ENCODE data around the gene CTNNA2. TPM values are rescaled to one million over a fixed set of nuclear protein-coding genes. Genes with fewer than 3 reads are reported as not detected.

The CTNNA2 gene
- total RNA-seq, 1 donor from 2014 or later = not detected

DNA sequence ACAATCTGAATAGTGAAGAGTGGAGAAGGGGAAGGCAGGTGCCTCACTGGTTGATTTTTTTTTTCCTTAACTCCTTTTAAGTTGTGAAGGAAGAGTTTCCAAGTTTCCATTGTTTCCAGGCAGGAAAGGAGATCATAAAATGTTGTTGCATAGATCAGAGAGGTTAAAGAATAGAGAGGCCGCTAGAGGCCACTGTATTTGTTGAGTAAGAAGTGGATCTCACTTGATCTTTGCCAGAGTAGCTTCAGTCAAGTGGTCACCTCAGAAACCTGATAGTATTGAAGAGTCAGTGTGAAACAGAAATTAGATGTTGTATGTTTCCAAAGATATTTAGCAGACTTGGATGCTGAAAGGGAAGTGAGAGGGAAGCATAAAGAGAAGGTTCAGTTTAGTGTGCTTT, 17.6 kb downstream of the CTNNA2 start:
- H3K4me3 ChIP-seq = no peak overlapping the region
- no peaks in the 10 kb centered on the region for H3K4me1 ChIP-seq
- TF ChIP-seq, protein P1, sequence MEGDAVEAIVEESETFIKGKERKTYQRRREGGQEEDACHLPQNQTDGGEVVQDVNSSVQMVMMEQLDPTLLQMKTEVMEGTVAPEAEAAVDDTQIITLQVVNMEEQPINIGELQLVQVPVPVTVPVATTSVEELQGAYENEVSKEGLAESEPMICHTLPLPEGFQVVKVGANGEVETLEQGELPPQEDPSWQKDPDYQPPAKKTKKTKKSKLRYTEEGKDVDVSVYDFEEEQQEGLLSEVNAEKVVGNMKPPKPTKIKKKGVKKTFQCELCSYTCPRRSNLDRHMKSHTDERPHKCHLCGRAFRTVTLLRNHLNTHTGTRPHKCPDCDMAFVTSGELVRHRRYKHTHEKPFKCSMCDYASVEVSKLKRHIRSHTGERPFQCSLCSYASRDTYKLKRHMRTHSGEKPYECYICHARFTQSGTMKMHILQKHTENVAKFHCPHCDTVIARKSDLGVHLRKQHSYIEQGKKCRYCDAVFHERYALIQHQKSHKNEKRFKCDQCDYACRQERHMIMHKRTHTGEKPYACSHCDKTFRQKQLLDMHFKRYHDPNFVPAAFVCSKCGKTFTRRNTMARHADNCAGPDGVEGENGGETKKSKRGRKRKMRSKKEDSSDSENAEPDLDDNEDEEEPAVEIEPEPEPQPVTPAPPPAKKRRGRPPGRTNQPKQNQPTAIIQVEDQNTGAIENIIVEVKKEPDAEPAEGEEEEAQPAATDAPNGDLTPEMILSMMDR (IDR thresholded peaks at IDR 0.05) = no peak
- no peak overlapping the region for H3K27ac ChIP-seq
- H3K9me3 ChIP-seq = no peaks in the 10 kb centered on the region
- H3K27me3 ChIP-seq = no peaks in the 10 kb centered on the region
- no peaks in the 10 kb centered on the region for H3K36me3 ChIP-seq
- DNase-seq (no peak), ATAC-seq (no peak)
- intact Hi-C loops (cut with DNase I) = no loop called here

DNA sequence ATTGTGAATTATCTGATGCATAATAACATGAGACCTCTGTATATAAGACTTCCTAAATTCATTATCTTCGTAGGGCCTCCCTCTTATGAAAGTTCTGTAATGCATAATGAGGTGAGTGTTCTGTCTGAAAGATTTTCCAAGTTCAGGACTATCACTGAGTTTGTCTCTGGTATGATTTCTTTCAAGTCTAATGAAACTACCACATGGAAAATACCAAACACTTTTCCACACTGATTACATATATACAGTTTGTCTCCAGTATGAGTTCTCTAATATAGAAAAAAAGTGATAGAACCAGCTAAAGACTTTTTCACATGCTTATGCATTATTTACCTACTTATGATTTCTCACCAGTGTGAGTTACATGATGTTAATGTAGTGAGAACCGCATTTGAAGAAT, 34.7 kb downstream of the CTNNA2 start:
- intact Hi-C loops (cut with DNase I) = no loop called here
- Histone ChIP-seq H3K4me1 (no peaks in the 10 kb centered on the region), H3K9me3 (peaks cover 15% of the 10 kb centered on the region), H3K27me3 (no peaks in the 10 kb centered on the region), H3K4me3 (no peak overlapping the region), H3K27ac (no peak overlapping the region), H3K36me3 (no peaks in the 10 kb centered on the region)
- no peak for ATAC-seq
- TF ChIP-seq, protein P1 (IDR thresholded peaks at IDR 0.05) = no peak
- no peak for DNase-seq

DNA sequence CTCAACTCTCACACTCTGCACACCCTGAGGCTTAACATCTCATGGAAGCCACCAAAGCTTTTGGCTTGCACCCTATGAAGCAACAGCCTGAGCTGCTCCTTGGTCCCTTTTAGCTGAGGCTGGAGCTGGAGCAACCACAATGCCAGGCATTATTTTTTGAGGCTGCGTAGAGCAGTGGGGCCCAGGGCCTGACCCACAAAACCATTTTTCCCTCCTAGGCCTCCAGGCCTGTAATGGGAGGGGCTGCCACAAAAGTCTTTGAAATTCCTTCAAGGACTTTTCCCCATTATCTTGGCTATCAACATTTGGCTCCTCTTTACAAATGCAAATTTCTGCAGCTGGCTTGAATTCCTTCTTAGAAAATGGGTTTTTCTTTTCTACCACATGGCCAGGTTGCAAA, 39.8 kb downstream of the CTNNA2 start:
- Histone ChIP-seq H3K4me3 (no peak overlapping the region), H3K4me1 (no peaks in the 10 kb centered on the region), H3K9me3 (peaks cover 7% of the 10 kb centered on the region), H3K36me3 (no peaks in the 10 kb centered on the region), H3K27ac (no peak overlapping the region), H3K27me3 (no peaks in the 10 kb centered on the region)
- DNase-seq (no peak), ATAC-seq (no peak)
- TF ChIP-seq, protein P1 (IDR thresholded peaks at IDR 0.05) = no peak
- intact Hi-C loops (cut with DNase I) = no loop called here

DNA sequence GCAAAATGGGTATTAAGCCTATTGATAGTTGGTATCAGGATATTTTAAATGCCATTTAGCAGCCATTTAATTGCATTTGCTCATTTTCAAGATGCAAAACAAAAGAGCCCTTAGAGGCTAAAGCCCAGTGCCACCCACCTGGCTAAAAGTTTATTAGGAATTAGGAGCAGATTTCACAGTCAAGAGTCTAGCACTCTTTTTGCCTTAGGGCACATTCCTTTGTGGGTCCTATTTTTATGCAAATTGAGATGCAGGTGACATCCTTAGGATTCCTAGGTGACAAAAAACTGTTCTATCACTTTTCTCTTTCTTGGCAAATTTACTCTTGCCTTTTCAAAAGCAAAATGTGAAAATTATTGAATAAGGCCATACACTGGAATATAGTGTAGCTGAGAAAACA, 42.0 kb downstream of the CTNNA2 start:
- Histone ChIP-seq H3K9me3 (no peaks in the 10 kb centered on the region), H3K4me3 (no peak overlapping the region), H3K36me3 (no peaks in the 10 kb centered on the region), H3K4me1 (no peaks in the 10 kb centered on the region), H3K27ac (no peak overlapping the region), H3K27me3 (no peaks in the 10 kb centered on the region)
- intact Hi-C loops (cut with DNase I) = no loop called here
- TF ChIP-seq, protein P1 (IDR thresholded peaks at IDR 0.05) = no peak
- DNase-seq (no peak), ATAC-seq (no peak)

DNA sequence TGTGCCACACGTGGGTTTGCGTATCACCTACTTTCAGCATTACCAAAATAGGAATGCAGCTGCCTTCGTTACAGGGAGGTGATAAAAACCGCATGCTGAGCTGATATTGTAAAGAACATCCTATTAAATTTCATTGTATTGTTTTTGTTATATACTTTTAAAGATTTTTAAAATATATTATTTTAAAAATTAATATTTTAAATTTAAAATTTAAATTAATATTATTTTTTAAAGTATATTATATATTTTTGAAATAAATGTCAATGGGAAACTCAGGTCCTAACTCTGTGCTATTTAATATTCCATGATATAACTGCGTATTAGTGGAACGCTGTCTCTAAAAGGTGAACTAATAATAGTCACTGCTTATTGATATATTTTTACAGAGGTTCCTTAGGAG, 51.2 kb downstream of the CTNNA2 start:
- no peak overlapping the region for H3K27ac ChIP-seq
- H3K9me3 ChIP-seq = no peaks in the 10 kb centered on the region
- no peaks in the 10 kb centered on the region for H3K27me3 ChIP-seq
- TF ChIP-seq, protein P1 (IDR thresholded peaks at IDR 0.05) = no peak
- no peak for ATAC-seq
- H3K4me1 ChIP-seq = no peaks in the 10 kb centered on the region
- intact Hi-C loops (cut with DNase I) = no loop called here
- no peaks in the 10 kb centered on the region for H3K36me3 ChIP-seq
- no peak overlapping the region for H3K4me3 ChIP-seq
- no peak for DNase-seq

DNA sequence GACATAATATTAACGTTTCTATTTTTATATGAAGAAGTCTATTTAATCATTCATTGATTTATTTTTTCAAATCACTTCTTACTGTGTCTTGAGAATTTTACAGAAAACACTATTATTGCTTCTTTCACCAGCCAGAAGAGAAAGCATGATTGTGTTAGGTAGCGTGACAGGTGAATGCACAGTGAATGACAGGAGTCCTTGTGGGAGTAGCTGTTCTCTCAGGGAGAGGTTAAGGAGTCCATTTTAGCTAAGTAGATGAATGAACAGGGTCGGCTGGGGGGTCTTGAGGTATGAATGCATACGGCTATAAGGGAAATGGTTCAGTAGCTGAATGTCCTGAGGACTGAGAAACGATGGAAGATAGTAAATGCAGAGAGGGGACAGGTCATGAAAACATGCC, 56.2 kb downstream of the CTNNA2 start:
- DNase-seq (no peak), ATAC-seq (no peak)
- no peak overlapping the region for H3K27ac ChIP-seq
- TF ChIP-seq, protein P1 (IDR thresholded peaks at IDR 0.05) = no peak
- H3K4me3 ChIP-seq = no peak overlapping the region
- H3K27me3 ChIP-seq = no peaks in the 10 kb centered on the region
- H3K36me3 ChIP-seq = no peaks in the 10 kb centered on the region
- no peaks in the 10 kb centered on the region for H3K4me1 ChIP-seq
- H3K9me3 ChIP-seq = no peaks in the 10 kb centered on the region
- intact Hi-C loops (cut with DNase I) = no loop called here

All from upper lobe of right lung (tissue), 1 donor.